HFF-Myc (cell line): ENCODE measurements around the gene CLCN6.

Experiments used
- DNase-seq: peaks from one replicate; pipeline ENCODE4 v3.0.0-alpha.2; 2011; ENCODE audit warnings: low read depth; ENCODE audit errors: extremely low read depth
- H3K4me3 ChIP-seq: replicated peaks from 2 replicates; pipeline ENCODE4 v1.5.1; 2011; ENCODE audit warnings: low read depth, mild to moderate bottlenecking, control low read depth, low read length
- CTCF ChIP-seq: IDR thresholded peaks from 2 replicates; pipeline ENCODE4 v1.5.1; 2012; ENCODE audit warnings: mild to moderate bottlenecking, low read depth, low read length, control low read depth; ENCODE audit errors: missing control alignments

Gene CLCN6

GRCh38 chr1:11877074-11877473 is 71.1 kb downstream of the CLCN6 start:
- no peak for DNase-seq
- H3K4me3 ChIP-seq, result no peak overlapping the region
- TF ChIP-seq CTCF, result no peak

- TF ChIP-seq CTCF, result no peak
- no peak for DNase-seq
- H3K4me3 ChIP-seq, result no peak overlapping the region
These were observed 72.3 kb downstream of the CLCN6 start for GRCh38 chr1:11878081-11878890.

GRCh38 chr1:11878891-11879190 is 72.8 kb downstream of the CLCN6 start:
- no peak for DNase-seq
- no peak overlapping the region for H3K4me3 ChIP-seq
- TF ChIP-seq CTCF, result no peak

GRCh38 chr1:11879311-11880180 is 73.6 kb downstream of the CLCN6 start:
- no peak overlapping the region for H3K4me3 ChIP-seq
- DNase-seq, result no peak
- TF ChIP-seq CTCF, result no peak

- H3K4me3 ChIP-seq, result no peak overlapping the region
- TF ChIP-seq CTCF, result no peak
- no peak for DNase-seq
These were observed 74.2 kb downstream of the CLCN6 start for GRCh38 chr1:11880181-11880575.

- no peak for DNase-seq
- TF ChIP-seq CTCF, result no peak
- no peak overlapping the region for H3K4me3 ChIP-seq
These were observed 75.1 kb downstream of the CLCN6 start for GRCh38 chr1:11880911-11881748.
